Fibroblast of lung (primary cell): ENCODE measurements around the gene ISLR2. TPM values are rescaled to one million over a fixed set of nuclear protein-coding genes. Genes with fewer than 3 reads are reported as not detected.

Experiments
- DNase-seq, 2 donors: peaks; one replicate each; pipeline versions ENCODE4 v3.0.0 to v3.0.0-alpha.2; 2010; ENCODE audit warnings: low read depth in 2 of 2
- H2AFZ ChIP-seq: 2 replicates; pipeline ENCODE4 v1.5.1; 2012; ENCODE audit warnings: low read length, control low read depth, inconsistent platforms
- H3K27ac ChIP-seq: 2 replicates; pipeline ENCODE4 v1.5.1; 2011; ENCODE audit warnings: low read length, control low read depth; ENCODE audit not compliant: insufficient read depth
- H3K27me3 ChIP-seq: 2 replicates; pipeline ENCODE4 v1.5.1; 2011; ENCODE audit warnings: mild to moderate bottlenecking, low read length; ENCODE audit not compliant: control insufficient read depth, insufficient read depth
- H3K36me3 ChIP-seq: 2 replicates; pipeline ENCODE4 v1.5.1; 2011; ENCODE audit warnings: low read length; ENCODE audit not compliant: control insufficient read depth, insufficient read depth
- H3K4me1 ChIP-seq: 2 replicates; pipeline ENCODE4 v1.5.1; 2011; ENCODE audit warnings: low read length; ENCODE audit not compliant: control insufficient read depth, insufficient read depth; ENCODE audit errors: extremely low read depth
- H3K4me2 ChIP-seq: 2 replicates; pipeline ENCODE4 v1.5.1; 2011; ENCODE audit warnings: low read length, control low read depth; ENCODE audit not compliant: insufficient read depth; ENCODE audit errors: extremely low read depth
- H3K4me3 ChIP-seq, 4 experiments: fragments of 200-600 bp in 1 of 4; sonication (generic) in 1 of 4; replicated peaks in 1 of 4; 2 replicates each; pipeline ENCODE4 v1.5.1; 2011 to 2016; ENCODE audit warnings: low read length in 4 of 4, low read depth in 3 of 4, mild to moderate bottlenecking in 3 of 4, control low read depth in 2 of 4, inconsistent platforms in 1 of 4, mixed read lengths in 1 of 4; ENCODE audit not compliant: insufficient read depth in 1 of 4; ENCODE audit errors: control extremely low read depth in 1 of 4
- H3K79me2 ChIP-seq: 2 replicates; pipeline ENCODE4 v1.5.1; 2012; ENCODE audit warnings: mild to moderate bottlenecking, low read length, inconsistent platforms; ENCODE audit not compliant: control insufficient read depth, insufficient read depth
- H3K9ac ChIP-seq: 2 replicates; pipeline ENCODE4 v1.5.1; 2011; ENCODE audit warnings: mild to moderate bottlenecking, low read length, control low read depth; ENCODE audit not compliant: insufficient read depth
- H3K9me3 ChIP-seq: 2 replicates; pipeline ENCODE4 v1.5.1; 2012; ENCODE audit warnings: low read depth, low read length; ENCODE audit not compliant: control insufficient read depth, insufficient read depth
- H4K20me1 ChIP-seq: 2 replicates; pipeline ENCODE4 v1.5.1; 2011; ENCODE audit warnings: low read length; ENCODE audit not compliant: control insufficient read depth, insufficient read depth; ENCODE audit errors: extremely low read depth
- EZH2 ChIP-seq: IDR thresholded peaks from 2 replicates; pipeline ENCODE4 v1.5.1; 2012; ENCODE audit warnings: low read length, control low read depth, mild to moderate bottlenecking; ENCODE audit errors: missing control alignments
- polyA plus RNA-seq, 2 donors: library from polyadenylated mRNA; depleted of rRNA in 1 of 2; stranded (reverse) in 1 of 2; unstranded in 1 of 2; fragments of >200 nt; gene quantifications; 2 replicates each; pipeline ENCODE4 v1.2.1, GENCODE V29; 2011 to 2012; ENCODE audit warnings: missing spikeins in 1 of 2
- total RNA-seq: library from RNA; depleted of rRNA; stranded (reverse); fragments of >200 nt; gene quantifications from 2 replicates; pipeline ENCODE4 v1.2.1, GENCODE V29; 2014
- TF ChIP-seq, protein P1 (sequence below), 2 donors: IDR thresholded peaks in 1 of 2; conservative IDR thresholded peaks in 1 of 2; 1 replicate in 1 of 2; 2 replicates in 1 of 2; pipeline ENCODE4 v1.5.1; 2011 to 2012; ENCODE audit warnings: low read length in 2 of 2, control low read depth in 1 of 2, inconsistent platforms in 1 of 2, low read depth in 1 of 2, mild to moderate bottlenecking in 1 of 2

Gene ISLR2
- total and polyA plus RNA-seq, 2 donors (not counting 1 experiment from before 2014, with no cell fraction given): not detected

DNA sequence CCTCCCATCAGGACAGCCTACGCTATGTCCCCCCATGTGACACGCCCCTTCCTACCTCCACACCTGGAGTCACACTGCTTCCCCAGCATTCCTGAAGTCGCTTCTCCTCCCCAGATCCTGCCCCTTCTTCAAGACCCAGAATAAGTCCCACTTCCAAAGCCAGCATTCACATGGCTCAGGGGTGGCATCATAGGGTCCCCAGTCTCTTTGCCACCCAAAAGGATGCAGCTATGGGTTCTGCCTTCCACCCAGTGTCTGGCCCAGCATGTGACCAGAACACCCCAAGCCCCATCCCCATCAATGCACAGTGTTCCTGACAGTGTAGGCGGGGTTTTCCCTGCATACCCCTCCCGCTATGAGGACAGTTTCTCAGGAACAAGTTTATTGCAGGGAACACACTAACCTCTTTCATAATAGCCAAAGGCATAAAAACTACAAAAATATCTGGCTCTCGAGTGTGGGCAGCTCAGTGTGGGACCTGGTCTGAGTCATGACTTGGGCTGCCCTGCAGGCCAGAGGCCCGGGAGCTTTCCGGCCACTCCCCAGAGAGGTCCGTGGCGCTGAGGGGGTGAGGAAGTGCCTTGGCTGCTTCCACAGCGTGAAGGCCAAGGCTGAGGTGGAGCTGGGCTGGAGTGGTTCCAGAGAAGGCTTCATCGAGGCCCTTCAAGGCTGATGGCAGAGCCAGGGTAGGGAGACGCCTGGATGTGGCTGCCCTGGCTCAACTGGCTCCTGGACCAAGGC is 48.9 kb downstream of the ISLR2 start:
- no peak overlapping the region for H2AFZ ChIP-seq
- peaks cover 3% of the 10 kb centered on the region for H3K27me3 ChIP-seq
- peak; percentile 86 to 96 for DNase-seq
- no peak overlapping the region for H3K4me3 ChIP-seq
- peaks cover 30% of the 10 kb centered on the region for H3K4me1 ChIP-seq
- H3K36me3 ChIP-seq: no peaks in the 10 kb centered on the region
- H3K4me2 ChIP-seq: peak overlapping the region; percentile 40
- no peaks in the 10 kb centered on the region for H3K79me2 ChIP-seq
- TF ChIP-seq, protein P1, sequence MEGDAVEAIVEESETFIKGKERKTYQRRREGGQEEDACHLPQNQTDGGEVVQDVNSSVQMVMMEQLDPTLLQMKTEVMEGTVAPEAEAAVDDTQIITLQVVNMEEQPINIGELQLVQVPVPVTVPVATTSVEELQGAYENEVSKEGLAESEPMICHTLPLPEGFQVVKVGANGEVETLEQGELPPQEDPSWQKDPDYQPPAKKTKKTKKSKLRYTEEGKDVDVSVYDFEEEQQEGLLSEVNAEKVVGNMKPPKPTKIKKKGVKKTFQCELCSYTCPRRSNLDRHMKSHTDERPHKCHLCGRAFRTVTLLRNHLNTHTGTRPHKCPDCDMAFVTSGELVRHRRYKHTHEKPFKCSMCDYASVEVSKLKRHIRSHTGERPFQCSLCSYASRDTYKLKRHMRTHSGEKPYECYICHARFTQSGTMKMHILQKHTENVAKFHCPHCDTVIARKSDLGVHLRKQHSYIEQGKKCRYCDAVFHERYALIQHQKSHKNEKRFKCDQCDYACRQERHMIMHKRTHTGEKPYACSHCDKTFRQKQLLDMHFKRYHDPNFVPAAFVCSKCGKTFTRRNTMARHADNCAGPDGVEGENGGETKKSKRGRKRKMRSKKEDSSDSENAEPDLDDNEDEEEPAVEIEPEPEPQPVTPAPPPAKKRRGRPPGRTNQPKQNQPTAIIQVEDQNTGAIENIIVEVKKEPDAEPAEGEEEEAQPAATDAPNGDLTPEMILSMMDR (conservative IDR thresholded peaks at IDR 0.05 in 1 of 2, IDR thresholded peaks at IDR 0.05 in 1 of 2; ENCODE audit: low read depth in 1 of 2, low read length in 2 of 2): no peak
- no peak for TF ChIP-seq EZH2
- no peaks in the 10 kb centered on the region for H3K9me3 ChIP-seq
- H4K20me1 ChIP-seq: no peaks in the 10 kb centered on the region
- peak overlapping the region; percentile 73 for H3K27ac ChIP-seq
- no peak overlapping the region for H3K9ac ChIP-seq

DNA sequence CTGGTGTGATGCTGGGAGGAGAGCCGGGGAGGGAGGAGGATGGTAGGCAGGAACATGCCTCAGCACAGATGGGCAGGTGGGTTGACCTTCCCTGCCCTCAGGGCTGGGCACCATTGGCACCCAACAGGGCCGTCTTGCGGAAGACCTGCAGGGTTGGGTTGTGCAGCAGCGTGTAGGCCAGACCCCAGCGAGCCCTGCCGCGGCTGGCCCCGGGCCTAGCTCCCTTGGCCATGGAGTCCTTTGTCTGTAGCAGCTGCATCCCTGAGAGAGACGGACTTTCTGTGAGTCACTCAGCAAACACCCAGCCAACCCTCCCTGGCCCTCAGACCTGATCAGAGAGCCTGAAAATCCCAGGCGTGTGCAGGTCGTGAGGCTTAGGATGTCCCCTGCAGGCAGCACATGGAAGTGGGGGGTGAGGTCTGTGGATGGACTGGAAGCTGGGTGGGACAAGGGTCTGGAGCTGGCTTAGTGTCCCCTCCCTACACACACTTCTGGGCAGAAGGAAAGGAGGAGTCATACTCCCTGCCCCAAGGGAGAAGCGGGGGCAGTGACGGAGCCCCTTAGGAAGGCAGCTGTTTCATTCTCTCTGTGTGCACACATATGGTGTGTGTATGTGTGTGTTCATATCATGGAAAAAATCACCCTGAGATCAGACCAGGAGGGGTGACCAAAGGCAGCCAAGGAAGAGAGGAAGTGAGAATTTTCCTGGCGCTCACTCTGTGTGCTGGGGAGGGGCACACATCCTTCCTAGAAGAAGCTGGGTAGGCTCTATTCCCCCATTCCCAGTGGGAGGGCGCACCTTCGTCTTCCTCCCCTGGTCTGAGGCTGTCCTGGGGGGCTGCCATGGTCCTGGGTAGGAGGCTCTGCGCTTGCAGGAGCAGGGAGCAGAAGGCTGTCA is 49.8 kb downstream of the ISLR2 start:
- Histone ChIP-seq H3K9ac (no peak overlapping the region), H3K36me3 (no peaks in the 10 kb centered on the region), H3K4me2 (no peak overlapping the region), H3K9me3 (no peaks in the 10 kb centered on the region), H2AFZ (no peak overlapping the region), H4K20me1 (no peaks in the 10 kb centered on the region), H3K79me2 (no peaks in the 10 kb centered on the region), H3K4me1 (peaks cover 30% of the 10 kb centered on the region), H3K27ac (peak overlapping the region; percentile 73), H3K4me3 (no peak overlapping the region), H3K27me3 (peaks cover 3% of the 10 kb centered on the region)
- no peak for TF ChIP-seq EZH2
- TF ChIP-seq, protein P1 (conservative IDR thresholded peaks at IDR 0.05 in 1 of 2, IDR thresholded peaks at IDR 0.05 in 1 of 2; ENCODE audit: low read depth in 1 of 2, low read length in 2 of 2): no peak
- peak in 1 of 2 donors; percentile 81 for DNase-seq

DNA sequence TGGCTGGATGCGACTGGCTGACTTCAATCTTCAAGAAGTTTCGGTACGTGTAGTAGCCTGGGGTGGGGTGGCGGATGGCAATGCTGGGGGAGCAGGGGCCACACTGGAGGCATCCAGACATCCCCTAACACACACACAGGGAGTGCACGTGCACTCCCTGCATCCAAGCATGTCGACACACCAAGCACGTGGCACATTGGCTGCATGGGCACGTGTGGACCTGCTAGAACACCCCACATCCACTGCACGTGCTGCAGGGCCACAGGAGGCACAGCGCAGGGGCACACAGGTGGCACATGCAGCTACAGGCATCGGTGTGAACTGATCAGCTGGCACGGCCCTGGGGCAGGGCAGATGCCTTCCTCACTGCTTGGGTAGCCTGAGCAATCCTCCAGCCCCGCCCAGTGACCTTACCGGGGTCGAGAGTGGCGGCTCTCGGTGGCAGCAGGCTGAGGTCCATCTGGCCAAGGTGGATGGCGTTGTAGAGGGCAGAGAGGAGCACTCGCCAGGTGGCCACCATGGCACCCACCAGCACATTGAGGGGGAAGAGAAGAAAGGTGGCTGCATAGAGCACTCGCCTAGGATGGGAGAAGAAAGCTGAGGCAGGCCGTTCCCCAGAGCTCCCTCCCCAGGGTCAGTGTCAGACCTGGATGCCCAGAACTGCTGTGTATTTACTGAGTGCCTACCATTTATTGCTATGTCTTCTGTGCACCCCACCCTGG is 50.7 kb downstream of the ISLR2 start:
- Histone ChIP-seq H3K4me3 (no peak overlapping the region), H3K27ac (no peak overlapping the region), H3K9ac (no peak overlapping the region), H3K79me2 (no peaks in the 10 kb centered on the region), H3K36me3 (no peaks in the 10 kb centered on the region), H3K9me3 (no peaks in the 10 kb centered on the region), H3K27me3 (peaks cover 3% of the 10 kb centered on the region), H3K4me2 (no peak overlapping the region), H3K4me1 (peaks cover 30% of the 10 kb centered on the region), H2AFZ (no peak overlapping the region), H4K20me1 (no peaks in the 10 kb centered on the region)
- DNase-seq: no peak
- no peak for TF ChIP-seq EZH2
- TF ChIP-seq, protein P1 (conservative IDR thresholded peaks at IDR 0.05 in 1 of 2, IDR thresholded peaks at IDR 0.05 in 1 of 2; ENCODE audit: low read depth in 1 of 2, low read length in 2 of 2): no peak
